Fibroblast of lung (primary cell): ENCODE measurements around the gene TFAP2D.

Experiments
- EZH2 ChIP-seq: IDR thresholded peaks from 2 replicates; pipeline ENCODE4 v1.5.1; 2012; ENCODE audit warnings: low read length, control low read depth, mild to moderate bottlenecking; ENCODE audit errors: missing control alignments
- TF ChIP-seq, protein P1 (sequence below), 2 donors: IDR thresholded peaks in 1 of 2; conservative IDR thresholded peaks in 1 of 2; 1 replicate in 1 of 2; 2 replicates in 1 of 2; pipeline ENCODE4 v1.5.1; 2011 to 2012; ENCODE audit warnings: low read length in 2 of 2, control low read depth in 1 of 2, inconsistent platforms in 1 of 2, low read depth in 1 of 2, mild to moderate bottlenecking in 1 of 2

DNA sequence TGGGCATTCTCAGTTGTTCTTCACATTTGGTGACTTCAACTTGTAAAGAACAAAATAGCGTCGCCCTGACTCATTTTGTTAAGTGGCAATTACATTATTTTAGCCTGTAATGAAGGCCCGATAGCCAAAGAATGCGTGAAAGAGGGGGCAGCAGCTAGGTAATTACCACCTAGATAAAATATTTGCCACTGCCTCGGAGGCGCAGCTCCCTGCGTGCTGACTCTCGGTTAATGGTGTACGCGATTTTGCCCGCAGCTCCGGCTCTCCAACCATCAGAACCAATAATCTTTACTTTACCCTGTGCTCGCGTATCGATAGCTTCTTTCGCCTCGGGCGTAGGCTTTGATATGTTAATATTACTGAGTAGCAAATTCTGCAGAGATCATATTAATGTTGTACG lies 8.7 kb downstream of the TFAP2D start:
- TF ChIP-seq, protein P1, sequence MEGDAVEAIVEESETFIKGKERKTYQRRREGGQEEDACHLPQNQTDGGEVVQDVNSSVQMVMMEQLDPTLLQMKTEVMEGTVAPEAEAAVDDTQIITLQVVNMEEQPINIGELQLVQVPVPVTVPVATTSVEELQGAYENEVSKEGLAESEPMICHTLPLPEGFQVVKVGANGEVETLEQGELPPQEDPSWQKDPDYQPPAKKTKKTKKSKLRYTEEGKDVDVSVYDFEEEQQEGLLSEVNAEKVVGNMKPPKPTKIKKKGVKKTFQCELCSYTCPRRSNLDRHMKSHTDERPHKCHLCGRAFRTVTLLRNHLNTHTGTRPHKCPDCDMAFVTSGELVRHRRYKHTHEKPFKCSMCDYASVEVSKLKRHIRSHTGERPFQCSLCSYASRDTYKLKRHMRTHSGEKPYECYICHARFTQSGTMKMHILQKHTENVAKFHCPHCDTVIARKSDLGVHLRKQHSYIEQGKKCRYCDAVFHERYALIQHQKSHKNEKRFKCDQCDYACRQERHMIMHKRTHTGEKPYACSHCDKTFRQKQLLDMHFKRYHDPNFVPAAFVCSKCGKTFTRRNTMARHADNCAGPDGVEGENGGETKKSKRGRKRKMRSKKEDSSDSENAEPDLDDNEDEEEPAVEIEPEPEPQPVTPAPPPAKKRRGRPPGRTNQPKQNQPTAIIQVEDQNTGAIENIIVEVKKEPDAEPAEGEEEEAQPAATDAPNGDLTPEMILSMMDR (conservative IDR thresholded peaks at IDR 0.05 in 1 of 2, IDR thresholded peaks at IDR 0.05 in 1 of 2; ENCODE audit: low read depth in 1 of 2, low read length in 2 of 2): no peak
- TF ChIP-seq EZH2: no peak
